ENCODE data around the gene KLF11. TPM values are rescaled to one million over a fixed set of nuclear protein-coding genes. Genes with fewer than 3 reads are reported as not detected.

Gene KLF11
- total and polyA plus RNA-seq, 2 donors (not counting 1 experiment from before 2014, with no cell fraction given), result 5.9 to 6.8 TPM

GRCh38 chr2:10054424-10054823, 11.1 kb downstream of the KLF11 start:
- peaks cover 3% of the 10 kb centered on the region for H3K4me1 ChIP-seq (ENCODE audit: control insufficient read depth, extremely low read depth, insufficient read depth, low read length)
- no peak overlapping the region for H2AFZ ChIP-seq (ENCODE audit: low read length)
- no peak overlapping the region for H3K4me3 ChIP-seq (replicated peaks in 1 of 4; ENCODE audit: control extremely low read depth in 1 of 4, insufficient read depth in 1 of 4, low read depth in 3 of 4, low read length in 4 of 4)
- H3K4me2 ChIP-seq (ENCODE audit: extremely low read depth, insufficient read depth, low read length), result no peak overlapping the region
- TF ChIP-seq CTCF (conservative IDR thresholded peaks at IDR 0.05 in 1 of 2, IDR thresholded peaks at IDR 0.05 in 1 of 2; ENCODE audit: low read depth in 1 of 2, low read length in 2 of 2), result peak in 1 of 2 donors; percentile 9
- TF ChIP-seq EZH2 (IDR thresholded peaks at IDR 0.05; ENCODE audit: low read length, missing control alignments), result no peak
- H3K79me2 ChIP-seq (ENCODE audit: control insufficient read depth, insufficient read depth, low read length), result no peaks in the 10 kb centered on the region
- H3K9me3 ChIP-seq (ENCODE audit: control insufficient read depth, insufficient read depth, low read depth, low read length), result no peaks in the 10 kb centered on the region
- H4K20me1 ChIP-seq (ENCODE audit: control insufficient read depth, extremely low read depth, insufficient read depth, low read length), result no peaks in the 10 kb centered on the region
- no peak overlapping the region for H3K27ac ChIP-seq (ENCODE audit: insufficient read depth, low read length)
- no peaks in the 10 kb centered on the region for H3K27me3 ChIP-seq (ENCODE audit: control insufficient read depth, insufficient read depth, low read length)
- H3K9ac ChIP-seq (ENCODE audit: insufficient read depth, low read length), result no peak overlapping the region
- H3K36me3 ChIP-seq (ENCODE audit: control insufficient read depth, insufficient read depth, low read length), result no peaks in the 10 kb centered on the region
- DNase-seq (ENCODE audit: low read depth in 2 of 2), result no peak

GRCh38 chr2:10054976-10055375, 11.6 kb downstream of the KLF11 start:
- H3K4me1 ChIP-seq (ENCODE audit: control insufficient read depth, extremely low read depth, insufficient read depth, low read length), result peaks cover 3% of the 10 kb centered on the region
- H3K4me3 ChIP-seq (replicated peaks in 1 of 4; ENCODE audit: control extremely low read depth in 1 of 4, insufficient read depth in 1 of 4, low read depth in 3 of 4, low read length in 4 of 4), result no peak overlapping the region
- no peaks in the 10 kb centered on the region for H3K36me3 ChIP-seq (ENCODE audit: control insufficient read depth, insufficient read depth, low read length)
- no peak overlapping the region for H2AFZ ChIP-seq (ENCODE audit: low read length)
- no peak for DNase-seq (ENCODE audit: low read depth in 2 of 2)
- H3K79me2 ChIP-seq (ENCODE audit: control insufficient read depth, insufficient read depth, low read length), result no peaks in the 10 kb centered on the region
- TF ChIP-seq CTCF (conservative IDR thresholded peaks at IDR 0.05 in 1 of 2, IDR thresholded peaks at IDR 0.05 in 1 of 2; ENCODE audit: low read depth in 1 of 2, low read length in 2 of 2), result no peak
- TF ChIP-seq EZH2 (IDR thresholded peaks at IDR 0.05; ENCODE audit: low read length, missing control alignments), result no peak
- H3K27ac ChIP-seq (ENCODE audit: insufficient read depth, low read length), result no peak overlapping the region
- no peaks in the 10 kb centered on the region for H3K27me3 ChIP-seq (ENCODE audit: control insufficient read depth, insufficient read depth, low read length)
- no peak overlapping the region for H3K9ac ChIP-seq (ENCODE audit: insufficient read depth, low read length)
- no peak overlapping the region for H3K4me2 ChIP-seq (ENCODE audit: extremely low read depth, insufficient read depth, low read length)
- H3K9me3 ChIP-seq (ENCODE audit: control insufficient read depth, insufficient read depth, low read depth, low read length), result no peaks in the 10 kb centered on the region
- no peaks in the 10 kb centered on the region for H4K20me1 ChIP-seq (ENCODE audit: control insufficient read depth, extremely low read depth, insufficient read depth, low read length)

- H3K4me3 ChIP-seq (replicated peaks in 1 of 4; ENCODE audit: control extremely low read depth in 1 of 4, insufficient read depth in 1 of 4, low read depth in 3 of 4, low read length in 4 of 4), result no peak overlapping the region
- TF ChIP-seq CTCF (conservative IDR thresholded peaks at IDR 0.05 in 1 of 2, IDR thresholded peaks at IDR 0.05 in 1 of 2; ENCODE audit: low read depth in 1 of 2, low read length in 2 of 2) (no peak), EZH2 (IDR thresholded peaks at IDR 0.05; ENCODE audit: low read length, missing control alignments) (no peak)
- no peaks in the 10 kb centered on the region for H3K79me2 ChIP-seq (ENCODE audit: control insufficient read depth, insufficient read depth, low read length)
- H3K36me3 ChIP-seq (ENCODE audit: control insufficient read depth, insufficient read depth, low read length), result no peaks in the 10 kb centered on the region
- H4K20me1 ChIP-seq (ENCODE audit: control insufficient read depth, extremely low read depth, insufficient read depth, low read length), result no peaks in the 10 kb centered on the region
- no peak overlapping the region for H2AFZ ChIP-seq (ENCODE audit: low read length)
- DNase-seq (ENCODE audit: low read depth in 2 of 2), result no peak
- peaks cover 3% of the 10 kb centered on the region for H3K4me1 ChIP-seq (ENCODE audit: control insufficient read depth, extremely low read depth, insufficient read depth, low read length)
- H3K4me2 ChIP-seq (ENCODE audit: extremely low read depth, insufficient read depth, low read length), result peak overlapping the region; percentile 36
- H3K9ac ChIP-seq (ENCODE audit: insufficient read depth, low read length), result no peak overlapping the region
- H3K27me3 ChIP-seq (ENCODE audit: control insufficient read depth, insufficient read depth, low read length), result peaks cover 3% of the 10 kb centered on the region
- no peak overlapping the region for H3K27ac ChIP-seq (ENCODE audit: insufficient read depth, low read length)
- no peaks in the 10 kb centered on the region for H3K9me3 ChIP-seq (ENCODE audit: control insufficient read depth, insufficient read depth, low read depth, low read length)
These were observed 13.1 kb downstream of the KLF11 start for GRCh38 chr2:10056439-10056838.
